Upper lobe of right lung (tissue), 1 donor: ENCODE data around the gene SHB. TPM values are rescaled to one million over a fixed set of nuclear protein-coding genes. Genes with fewer than 3 reads are reported as not detected.

ENCODE experiments used
- ATAC-seq: fragments of 200-7000 bp; cut with Tn5 transposase; one replicate; pipeline ENCODE4 v1.9.1; 2020; ENCODE audit warnings: mild to moderate bottlenecking, moderate library complexity
- DNase-seq: peaks from one replicate; pipeline ENCODE4 v3.0.0-alpha.2; 2020
- H3K27ac ChIP-seq: fragments of 200-600 bp; one replicate; pipeline ENCODE4 v1.8.0; 2022
- H3K27me3 ChIP-seq: fragments of 200-600 bp; one replicate; pipeline ENCODE4 v1.8.0; 2022; ENCODE audit warnings: mild to moderate bottlenecking
- H3K36me3 ChIP-seq: fragments of 200-600 bp; one replicate; pipeline ENCODE4 v1.8.0; 2022
- H3K4me1 ChIP-seq: fragments of 200-600 bp; one replicate; pipeline ENCODE4 v1.8.0; 2022
- H3K4me3 ChIP-seq: fragments of 200-600 bp; one replicate; pipeline ENCODE4 v1.8.0; 2022; ENCODE audit warnings: mild to moderate bottlenecking
- H3K9me3 ChIP-seq: fragments of 200-600 bp; one replicate; pipeline ENCODE4 v1.8.0; 2022
- intact Hi-C: fragments of 100-400 bp; cut with DNase I; formaldehyde crosslinking; loops from one replicate; pipeline ENCODE4 v1.11.0; 2022
- total RNA-seq: library from RNA; stranded (reverse); fragmentation: NEBNext Ultra II Directional; extraction: Animal tissue kit (Norgen Biotek cat#: 25700); gene quantifications from one replicate; pipeline ENCODE4 v1.2.1, GENCODE V29; 2021
- TF ChIP-seq, protein P1 (sequence below): fragments of 200-600 bp; IDR thresholded peaks from one replicate; pipeline ENCODE4 v1.8.0; 2022; ENCODE audit warnings: antibody characterized with exemption
- donor health status: DM: no; HTN: yes; CAD: no; lungs with severe emphysema.

Gene SHB
- total RNA-seq, 1 donor from 2014 or later: 33.4 TPM

DNA sequence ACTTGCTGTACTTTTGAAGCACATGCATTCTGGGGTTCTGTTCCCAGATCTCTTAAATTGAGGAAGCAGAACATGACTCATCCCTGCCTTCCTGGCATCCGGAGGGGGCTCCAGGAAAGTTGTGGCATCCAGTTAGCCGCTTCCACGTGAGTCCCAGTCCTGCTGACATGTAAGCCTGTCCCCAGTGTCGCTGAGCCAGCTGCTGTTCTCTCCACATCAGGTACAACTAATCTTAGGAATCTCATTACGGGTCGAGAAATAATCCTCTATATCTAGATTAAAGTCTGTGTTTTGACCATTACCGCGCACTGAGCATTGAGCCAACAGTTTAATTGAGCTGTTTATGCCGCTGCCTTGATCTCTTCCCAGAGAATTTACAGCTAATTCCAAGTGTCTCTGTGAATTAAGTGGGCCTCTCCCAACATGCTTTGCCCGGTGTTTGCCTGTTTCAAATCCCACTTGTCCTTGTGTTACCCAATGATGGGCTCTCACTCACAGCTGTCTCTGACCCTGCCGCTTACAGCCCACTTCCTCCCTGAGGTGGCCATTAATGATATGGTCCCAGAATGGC, 10.5 kb upstream of the SHB start:
- TF ChIP-seq, protein P1, sequence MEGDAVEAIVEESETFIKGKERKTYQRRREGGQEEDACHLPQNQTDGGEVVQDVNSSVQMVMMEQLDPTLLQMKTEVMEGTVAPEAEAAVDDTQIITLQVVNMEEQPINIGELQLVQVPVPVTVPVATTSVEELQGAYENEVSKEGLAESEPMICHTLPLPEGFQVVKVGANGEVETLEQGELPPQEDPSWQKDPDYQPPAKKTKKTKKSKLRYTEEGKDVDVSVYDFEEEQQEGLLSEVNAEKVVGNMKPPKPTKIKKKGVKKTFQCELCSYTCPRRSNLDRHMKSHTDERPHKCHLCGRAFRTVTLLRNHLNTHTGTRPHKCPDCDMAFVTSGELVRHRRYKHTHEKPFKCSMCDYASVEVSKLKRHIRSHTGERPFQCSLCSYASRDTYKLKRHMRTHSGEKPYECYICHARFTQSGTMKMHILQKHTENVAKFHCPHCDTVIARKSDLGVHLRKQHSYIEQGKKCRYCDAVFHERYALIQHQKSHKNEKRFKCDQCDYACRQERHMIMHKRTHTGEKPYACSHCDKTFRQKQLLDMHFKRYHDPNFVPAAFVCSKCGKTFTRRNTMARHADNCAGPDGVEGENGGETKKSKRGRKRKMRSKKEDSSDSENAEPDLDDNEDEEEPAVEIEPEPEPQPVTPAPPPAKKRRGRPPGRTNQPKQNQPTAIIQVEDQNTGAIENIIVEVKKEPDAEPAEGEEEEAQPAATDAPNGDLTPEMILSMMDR: no peak

DNA sequence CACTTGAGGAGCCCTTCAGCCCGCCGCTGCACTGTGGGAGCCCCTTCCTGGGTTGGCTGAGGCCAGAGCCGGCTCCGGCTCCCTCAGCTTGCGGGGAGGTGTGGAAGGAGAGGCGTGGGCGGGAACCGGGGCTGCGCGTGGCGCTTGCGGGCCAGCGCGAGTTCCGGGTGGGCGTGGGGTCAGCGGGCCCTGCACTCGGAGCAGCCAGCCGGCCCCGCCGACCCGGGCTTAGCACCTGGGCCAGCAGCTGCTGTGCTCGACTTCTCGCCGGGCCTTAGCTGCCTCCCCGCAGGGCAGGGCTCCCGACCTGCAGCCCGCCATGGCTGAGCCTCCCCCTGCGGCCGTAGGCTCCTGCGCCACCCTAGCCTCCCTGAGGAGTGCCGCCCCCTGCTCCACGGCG, 6.2 kb upstream of the SHB start:
- TF ChIP-seq, protein P1: no peak
- Histone ChIP-seq H3K27ac (no peak overlapping the region), H3K27me3 (no peaks in the 10 kb centered on the region), H3K36me3 (no peaks in the 10 kb centered on the region), H3K4me1 (peaks cover 26% of the 10 kb centered on the region), H3K9me3 (no peaks in the 10 kb centered on the region), H3K4me3 (no peak overlapping the region)
- DNase-seq (peak; percentile 73), ATAC-seq (peak; percentile 55)
- intact Hi-C loops: no loop called here

More for the DNA sequence above, 10.5 kb upstream of the SHB start:
- Histone ChIP-seq H3K27ac (no peak overlapping the region), H3K36me3 (no peaks in the 10 kb centered on the region), H3K4me1 (peaks cover 15% of the 10 kb centered on the region), H3K27me3 (no peaks in the 10 kb centered on the region), H3K4me3 (no peak overlapping the region), H3K9me3 (no peaks in the 10 kb centered on the region)
- no peak for DNase-seq
- intact Hi-C loops: no loop called here
- ATAC-seq: peak; percentile 41

DNA sequence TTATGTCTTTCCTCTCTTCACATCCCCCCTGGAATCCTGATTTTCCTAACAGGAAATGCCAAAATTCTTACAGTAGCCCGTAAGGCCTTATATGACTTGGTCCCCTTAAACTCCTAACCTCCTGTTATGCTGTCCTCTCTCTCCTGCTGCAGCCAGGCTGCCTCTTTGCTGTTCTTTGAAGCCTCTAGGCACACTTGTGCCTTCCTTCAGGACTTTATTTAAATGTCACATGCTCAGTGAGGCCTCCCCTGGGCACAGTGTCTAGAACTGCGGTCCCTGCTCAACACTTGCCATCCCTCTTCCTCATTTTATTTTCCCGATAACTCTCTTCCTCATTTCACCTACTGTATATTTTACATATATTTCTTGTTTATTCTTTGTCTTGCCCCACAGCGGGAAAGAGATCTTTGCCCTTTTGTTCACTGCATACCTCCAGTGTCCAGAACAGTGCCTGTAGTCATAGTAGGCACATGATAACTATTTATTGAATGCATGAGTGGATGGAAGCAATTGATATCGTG, 5.5 kb upstream of the SHB start:
- ATAC-seq: peak; percentile 49
- intact Hi-C loops: no loop called here

DNA sequence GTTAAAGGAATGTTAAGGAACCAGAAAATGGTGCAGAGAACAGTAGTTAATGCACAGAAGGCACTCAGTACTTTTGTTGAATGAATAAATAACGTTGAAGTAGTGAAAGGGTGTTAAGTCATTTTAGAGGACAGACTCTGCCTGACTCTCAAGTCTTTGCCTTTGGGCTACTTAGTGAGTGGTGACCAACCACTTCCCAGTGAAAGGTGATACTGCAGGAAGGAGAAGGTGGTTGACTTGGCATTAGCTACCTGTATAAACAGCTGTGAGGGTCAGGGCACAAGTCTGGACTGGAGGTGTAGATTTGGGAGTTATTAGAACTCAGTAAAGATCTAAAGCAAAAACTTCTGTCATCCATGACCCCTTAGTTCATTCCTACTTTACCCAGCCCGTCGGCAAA, 4.9 kb upstream of the SHB start:
- intact Hi-C loops: no loop called here
- no peak overlapping the region for H3K4me3 ChIP-seq
- DNase-seq: no peak
- H3K27ac ChIP-seq: no peak overlapping the region
- no peaks in the 10 kb centered on the region for H3K36me3 ChIP-seq
- TF ChIP-seq, protein P1: no peak
- no peak for ATAC-seq
- no peaks in the 10 kb centered on the region for H3K9me3 ChIP-seq
- H3K27me3 ChIP-seq: no peaks in the 10 kb centered on the region
- peaks cover 23% of the 10 kb centered on the region for H3K4me1 ChIP-seq

More for the DNA sequence above, 5.5 kb upstream of the SHB start:
- no peak overlapping the region for H3K4me3 ChIP-seq
- no peak overlapping the region for H3K27ac ChIP-seq
- H3K27me3 ChIP-seq: no peaks in the 10 kb centered on the region
- no peaks in the 10 kb centered on the region for H3K9me3 ChIP-seq
- H3K36me3 ChIP-seq: no peaks in the 10 kb centered on the region
- peak; percentile 56 for DNase-seq
- peaks cover 29% of the 10 kb centered on the region for H3K4me1 ChIP-seq
- TF ChIP-seq, protein P1: no peak

DNA sequence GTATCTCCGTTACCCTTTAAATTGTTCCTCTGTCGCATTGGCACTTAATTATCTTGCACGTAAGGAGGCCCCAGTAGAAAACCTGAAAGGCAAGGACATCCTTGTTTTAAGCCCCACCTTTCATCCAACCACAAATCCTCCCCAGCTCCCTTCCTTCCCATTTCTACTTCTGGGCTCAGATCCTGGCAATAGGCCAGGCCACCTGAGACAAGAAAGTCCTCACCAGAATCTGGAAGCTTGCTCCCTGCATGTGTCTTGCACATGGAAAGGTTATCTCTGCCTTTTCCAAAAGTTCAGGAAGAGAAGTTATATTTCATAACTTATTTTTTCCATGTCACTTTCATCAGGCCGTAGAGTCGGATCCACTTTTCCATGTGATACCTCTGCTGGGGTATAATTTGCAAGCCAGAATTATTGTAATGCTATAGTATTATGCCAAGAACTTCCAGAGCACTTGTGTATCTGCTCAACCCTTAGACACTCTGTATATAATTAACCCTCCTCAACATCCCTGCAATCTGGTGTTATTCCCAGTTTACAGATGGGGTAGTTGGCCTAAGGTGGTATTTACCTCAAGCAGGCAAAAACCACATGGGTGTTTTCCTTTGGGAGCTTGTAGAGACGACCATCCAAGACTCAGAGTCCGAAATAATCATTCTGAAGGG, 2.6 kb upstream of the SHB start:
- TF ChIP-seq, protein P1: no peak
- Histone ChIP-seq H3K4me1 (peaks cover 25% of the 10 kb centered on the region), H3K9me3 (no peaks in the 10 kb centered on the region), H3K4me3 (no peak overlapping the region), H3K36me3 (no peaks in the 10 kb centered on the region), H3K27ac (no peak overlapping the region), H3K27me3 (no peaks in the 10 kb centered on the region)
- DNase-seq (peak; percentile 32), ATAC-seq (no peak)
- intact Hi-C loops: no loop called here
